HK-2 (cell line): Measurements from ENCODE around the gene POU3F2.

Source experiments
- DNase-seq: peaks from one replicate; pipeline ENCODE4 v3.0.0-alpha.2; 2018; ENCODE audit not compliant: unreplicated experiment

POU3F2 gene

DNA sequence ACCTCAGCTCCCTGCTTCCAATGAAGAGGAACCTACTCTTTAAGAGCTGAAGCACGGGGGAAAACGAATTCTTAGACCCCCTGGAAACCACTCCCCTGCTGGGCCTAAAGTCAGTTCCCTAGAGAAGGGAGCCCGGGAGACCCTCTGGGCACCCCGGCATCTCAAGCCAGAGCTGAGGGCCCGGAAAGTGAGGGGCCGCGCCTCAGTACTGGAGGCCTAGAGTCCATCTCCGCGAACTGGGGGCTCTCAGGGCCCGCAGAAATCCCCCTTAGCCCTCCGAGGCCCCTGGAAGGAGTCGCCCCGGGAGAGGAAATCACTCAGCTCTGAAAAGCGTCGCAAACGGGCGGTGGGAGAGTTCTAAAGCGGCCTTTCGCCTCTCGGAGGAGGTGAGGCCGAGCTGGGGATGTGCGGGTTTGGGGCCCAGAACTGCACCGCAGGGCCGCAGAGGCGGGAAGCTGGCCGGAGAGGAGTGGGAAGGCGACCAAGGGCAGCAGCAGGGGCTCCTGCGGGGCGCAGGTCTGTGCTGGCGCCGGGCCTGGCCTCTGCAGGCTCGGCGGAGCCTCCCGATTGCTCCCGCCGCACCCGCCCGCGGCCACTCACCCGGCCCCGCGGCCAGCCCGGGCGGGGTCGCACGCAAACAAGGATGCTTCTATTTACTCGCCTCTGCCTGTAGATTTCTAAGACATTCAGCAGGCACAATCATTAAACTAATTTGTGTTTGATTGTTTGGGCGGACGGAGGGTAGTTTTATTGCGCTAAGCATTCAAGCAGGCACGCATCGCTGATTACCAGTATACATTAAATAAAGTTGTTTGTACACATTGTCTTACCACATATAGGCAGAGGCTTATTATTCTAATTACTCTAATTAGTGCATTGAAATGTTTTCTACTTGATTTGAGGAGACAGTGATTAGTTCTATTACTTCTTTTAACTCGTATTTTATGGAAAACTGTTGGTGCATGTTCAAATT lies 9.2 kb downstream of the POU3F2 start:
- DNase-seq = no peak

DNA sequence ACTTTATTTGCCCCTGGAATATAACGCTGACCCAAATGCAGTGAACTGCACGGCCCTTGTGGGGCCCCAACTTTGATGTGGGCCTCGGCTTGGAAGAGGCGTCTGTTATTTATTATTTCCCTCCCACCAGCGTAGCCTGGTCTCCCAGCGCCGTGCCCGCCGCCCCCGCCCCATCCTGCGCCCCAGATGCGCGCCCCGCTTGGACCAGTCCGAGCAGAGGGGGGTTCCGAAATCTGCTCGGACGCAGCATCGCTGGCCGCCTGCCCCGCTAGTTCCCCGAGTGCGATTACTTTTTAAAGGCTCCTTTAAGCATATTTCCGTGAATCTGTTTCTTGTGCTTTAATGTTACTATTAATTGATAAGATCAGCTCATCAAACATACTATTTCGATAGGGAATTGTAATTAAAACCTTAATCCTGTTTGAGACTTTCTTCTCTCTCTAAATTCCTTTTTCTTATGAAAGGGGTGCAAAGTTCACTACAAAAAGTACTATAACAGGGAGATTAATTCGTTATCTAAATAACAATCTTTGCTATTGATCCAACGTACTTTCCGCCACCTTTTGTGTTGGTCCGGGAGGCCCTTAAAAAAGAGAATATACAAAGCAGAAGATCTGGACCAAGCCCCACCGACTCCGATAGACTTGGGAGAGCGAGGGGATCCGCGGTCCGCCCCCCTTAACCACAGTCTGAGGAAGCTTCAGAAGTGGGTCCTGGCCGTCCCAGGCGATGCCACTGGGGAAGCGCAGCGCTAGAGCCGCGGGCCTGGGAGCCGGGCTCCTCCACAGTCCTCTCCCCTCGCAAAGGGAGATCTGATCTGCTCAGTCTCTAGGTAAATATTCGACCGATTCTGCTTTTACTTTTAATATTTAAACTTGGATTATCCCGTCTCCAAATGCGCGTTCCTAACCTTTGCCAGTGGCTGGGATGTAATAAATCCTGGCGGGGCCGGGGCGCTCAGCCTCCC lies 10.2 kb downstream of the POU3F2 start:
- no peak for DNase-seq

DNA sequence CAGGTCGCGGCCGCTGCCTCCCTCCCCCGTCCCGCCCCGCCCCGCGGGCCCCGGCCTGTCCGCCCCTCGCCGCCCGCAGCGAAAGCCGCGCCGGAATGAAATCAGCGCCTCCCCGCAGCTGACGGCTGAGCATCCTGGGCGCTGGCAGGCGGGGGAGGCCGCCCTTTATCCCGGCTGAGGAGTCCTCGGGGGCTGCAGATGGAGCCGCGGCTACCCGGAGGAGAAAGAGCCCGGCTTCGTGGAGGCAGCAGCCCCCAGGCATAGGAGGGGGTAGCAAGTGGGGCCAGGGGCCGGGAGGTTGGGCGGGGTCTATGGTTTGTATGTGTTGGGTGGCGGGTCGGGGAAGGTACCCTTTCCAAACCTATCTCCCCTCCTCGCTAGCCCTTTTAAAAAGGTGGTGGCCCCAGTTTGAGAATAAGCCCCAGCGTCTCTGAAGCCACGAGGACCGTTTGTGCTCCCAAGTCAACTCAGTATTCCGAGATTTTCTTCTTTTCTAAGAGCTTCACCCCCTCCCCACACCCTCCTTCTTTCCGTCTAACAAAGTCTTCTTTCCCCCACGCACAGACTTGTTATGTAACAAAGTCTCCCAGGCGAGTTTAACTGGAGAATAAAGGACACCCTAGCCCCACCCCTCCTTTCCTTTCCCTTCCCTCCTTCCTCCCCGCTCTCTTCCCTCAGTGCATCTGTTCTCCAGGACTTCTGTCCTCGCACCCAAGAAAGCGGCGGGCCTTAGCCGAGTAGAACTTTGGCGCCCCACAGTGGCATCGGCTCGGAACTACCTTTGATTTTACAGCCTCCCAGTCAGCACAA lies 11.0 kb downstream of the POU3F2 start:
- peak; percentile 82 for DNase-seq

DNA sequence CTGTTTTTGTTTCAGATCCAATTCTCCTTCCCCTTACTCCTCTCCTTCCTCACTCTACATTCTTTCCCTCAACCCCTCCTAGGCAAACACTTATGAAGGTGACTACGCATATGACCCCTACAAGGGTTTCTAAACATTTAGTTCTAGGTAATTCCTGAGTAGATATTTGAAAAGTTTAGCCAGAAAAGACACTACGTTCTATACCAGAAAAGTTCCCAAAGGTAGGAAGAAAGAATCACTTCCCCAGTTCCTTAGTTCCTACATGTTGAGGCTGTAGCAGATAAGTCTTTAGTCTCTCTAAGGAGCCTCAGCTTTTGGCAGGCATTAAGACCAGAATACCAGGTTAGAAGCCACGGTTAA lies 11.6 kb downstream of the POU3F2 start:
- DNase-seq = no peak

DNA sequence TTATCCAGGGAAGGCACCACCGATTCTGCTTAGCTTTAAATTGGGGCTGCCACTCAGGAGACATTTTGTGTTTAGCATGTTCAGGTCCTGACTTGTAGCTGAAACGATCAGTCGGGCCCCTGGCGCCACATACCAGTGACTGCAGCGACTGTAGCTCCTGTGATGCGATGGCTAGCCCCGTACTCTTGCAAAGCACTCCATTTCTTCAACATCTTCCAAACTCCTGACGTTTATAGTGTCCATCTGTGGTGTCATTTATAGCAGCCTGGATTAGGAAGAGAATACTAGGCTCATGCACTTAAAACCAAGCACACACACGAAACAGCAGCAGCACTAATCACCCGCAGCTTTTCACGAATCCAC lies 13.0 kb downstream of the POU3F2 start:
- DNase-seq = no peak

DNA sequence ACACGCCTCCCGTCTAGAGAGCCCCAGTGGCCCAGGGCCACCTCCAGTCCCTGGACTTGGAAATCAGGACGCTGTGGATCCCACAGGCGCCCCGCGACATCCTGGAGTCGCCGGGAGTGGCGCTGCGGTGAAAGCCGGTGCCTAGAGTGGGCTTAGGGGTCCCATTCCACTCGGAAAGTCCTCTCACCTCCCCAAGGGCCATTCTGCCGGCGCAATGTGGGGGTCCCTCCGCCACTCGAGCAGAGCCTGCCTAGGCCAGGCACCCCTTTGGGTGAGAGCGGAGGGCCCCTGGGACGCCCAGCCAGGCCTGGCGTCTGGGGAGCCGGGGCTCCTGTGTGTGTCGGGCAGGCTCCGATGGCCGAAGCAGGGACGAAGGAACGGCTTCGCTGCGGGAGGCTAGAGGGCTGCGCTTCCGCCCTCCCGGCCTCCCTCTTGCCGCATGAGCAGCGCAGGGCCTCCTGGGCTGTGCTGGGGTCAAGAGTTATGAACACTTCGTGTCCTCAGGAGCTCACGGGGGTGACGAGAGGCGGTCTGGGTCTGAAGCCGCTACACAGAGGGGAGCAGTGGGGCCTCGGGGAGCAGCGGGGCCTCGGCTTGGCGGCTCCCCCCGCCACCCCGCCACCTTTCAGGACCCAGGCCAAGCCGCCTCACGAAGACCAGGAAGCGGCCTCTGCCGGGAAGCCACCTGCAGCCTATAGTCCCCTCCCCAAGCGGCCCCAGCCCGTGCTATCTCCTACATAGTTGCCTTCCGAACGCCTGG lies 13.6 kb downstream of the POU3F2 start:
- DNase-seq = no peak

DNA sequence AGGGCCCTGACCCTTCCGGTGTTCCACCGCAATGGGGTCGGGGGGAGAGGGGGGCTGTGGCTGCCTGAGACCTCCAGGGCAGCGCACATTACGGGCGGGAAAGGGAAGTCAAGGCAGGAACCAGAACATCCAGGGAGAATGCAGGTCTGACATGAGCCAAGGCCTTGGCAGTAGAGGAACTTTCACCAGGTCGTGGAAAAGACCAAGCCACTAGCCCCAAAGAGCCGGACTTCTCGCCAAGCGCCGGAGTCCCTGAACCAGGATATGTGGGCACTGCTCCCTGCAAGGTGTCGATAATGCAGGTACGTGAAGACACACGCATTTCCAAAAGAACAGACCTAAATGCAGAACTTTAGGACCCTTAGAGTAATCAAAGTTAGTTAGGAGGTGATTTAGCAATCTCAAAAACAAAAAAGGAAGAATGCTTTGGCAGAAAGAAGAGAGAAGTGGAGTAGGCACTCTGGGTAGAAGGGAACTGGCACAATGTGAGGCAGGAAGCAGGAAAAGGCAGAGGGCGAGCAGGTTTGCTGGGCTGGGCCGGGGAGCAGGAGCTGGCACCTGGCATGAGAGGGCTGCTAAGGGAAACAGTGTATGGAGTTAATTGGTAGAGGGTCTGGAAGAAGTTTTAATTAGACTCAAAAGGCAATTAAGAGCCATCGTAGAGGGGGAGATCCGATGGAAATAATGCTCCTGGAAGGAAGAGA lies 14.3 kb downstream of the POU3F2 start:
- no peak for DNase-seq

DNA sequence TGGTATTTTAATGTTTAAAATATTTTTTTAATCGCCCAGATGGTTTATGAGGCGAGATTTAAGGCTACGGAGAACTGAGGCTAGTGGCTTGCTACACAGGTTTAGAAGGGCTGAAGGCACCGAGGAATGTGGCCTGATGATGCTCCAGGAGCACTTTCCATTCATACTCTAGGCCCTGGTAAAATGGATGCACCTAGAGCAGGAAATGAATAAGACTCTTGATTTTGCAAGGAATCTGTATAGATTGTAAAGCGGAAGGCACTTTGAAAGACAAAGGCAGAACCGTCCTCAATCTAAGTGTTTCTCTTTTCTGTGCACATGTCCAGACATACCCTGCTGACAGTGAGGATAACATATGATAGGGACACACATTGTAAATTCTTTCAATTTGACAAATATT lies 30.1 kb downstream of the POU3F2 start:
- no peak for DNase-seq

DNA sequence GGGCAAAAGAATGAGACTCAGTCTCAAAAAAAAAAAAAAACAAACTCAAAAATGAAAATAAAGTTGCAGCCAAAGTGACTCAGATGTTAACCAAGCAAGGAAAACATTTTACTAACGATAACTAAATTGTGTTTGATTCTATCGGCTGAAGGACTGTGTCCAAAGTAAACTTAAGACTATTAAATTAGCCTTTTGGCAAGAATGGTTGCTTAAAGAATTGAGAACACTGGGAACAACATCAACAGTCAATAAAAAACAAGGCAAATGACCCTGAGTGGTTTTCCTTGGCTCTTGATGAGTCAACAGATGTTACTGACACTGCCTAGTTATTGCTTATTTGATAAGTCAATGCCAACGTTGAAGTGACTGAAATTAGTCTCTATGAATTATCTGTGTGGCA lies 36.7 kb downstream of the POU3F2 start:
- no peak for DNase-seq

DNA sequence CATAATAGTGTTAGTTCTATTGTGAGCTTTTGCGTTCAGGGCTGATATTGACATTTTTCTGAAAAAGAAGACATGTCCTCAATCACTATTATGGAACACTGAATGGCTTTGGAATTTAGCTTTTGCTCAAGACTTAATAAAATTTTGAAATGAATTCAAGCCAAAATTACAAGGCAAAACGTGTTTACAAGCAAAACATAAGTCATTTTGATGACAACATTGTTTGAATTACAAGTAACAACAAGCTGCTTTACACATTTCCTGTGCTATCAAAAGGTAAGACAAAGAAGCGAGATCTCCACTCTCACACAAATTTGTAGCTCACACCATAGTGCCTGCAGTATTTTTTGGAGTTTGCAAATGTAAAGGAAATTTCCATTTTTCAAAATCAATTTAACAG lies 37.4 kb downstream of the POU3F2 start:
- no peak for DNase-seq

DNA sequence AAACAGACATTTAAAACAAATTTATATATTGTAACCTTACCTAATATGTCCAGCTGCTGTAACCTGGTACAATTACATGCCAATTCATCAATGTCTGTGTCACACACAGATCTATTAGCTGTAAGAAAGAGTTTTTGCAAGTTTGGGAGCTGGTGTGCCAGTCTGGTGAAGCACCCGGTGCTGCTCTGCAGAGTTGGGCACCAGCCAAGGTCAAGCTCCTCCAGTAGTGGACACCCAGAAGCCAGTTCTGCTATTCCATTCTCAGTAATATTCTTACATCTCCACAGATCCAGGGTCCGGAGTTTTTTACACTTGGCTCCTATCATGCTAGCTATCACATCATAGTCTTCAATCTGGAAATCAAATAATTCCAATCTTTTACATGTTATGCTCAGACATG lies 41.0 kb downstream of the POU3F2 start:
- no peak for DNase-seq

DNA sequence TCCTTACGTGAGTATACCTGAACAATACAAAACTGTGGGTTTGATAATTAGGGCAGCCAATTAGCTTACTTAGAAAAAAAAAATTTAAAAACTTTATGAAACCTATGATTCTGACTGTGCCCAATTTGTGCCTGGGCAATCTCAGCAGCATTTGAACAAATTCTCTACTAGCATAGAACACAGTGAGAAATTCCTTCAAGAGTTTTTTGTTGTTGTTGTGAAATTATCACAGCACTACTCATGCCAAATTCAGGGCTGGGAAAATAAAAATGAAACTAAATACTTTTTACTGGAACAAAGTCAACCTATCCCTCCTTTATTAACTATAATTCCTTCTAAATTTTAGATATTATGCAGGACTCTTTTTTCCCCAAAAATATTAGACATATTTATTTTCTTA lies 42.9 kb downstream of the POU3F2 start:
- DNase-seq = no peak

DNA sequence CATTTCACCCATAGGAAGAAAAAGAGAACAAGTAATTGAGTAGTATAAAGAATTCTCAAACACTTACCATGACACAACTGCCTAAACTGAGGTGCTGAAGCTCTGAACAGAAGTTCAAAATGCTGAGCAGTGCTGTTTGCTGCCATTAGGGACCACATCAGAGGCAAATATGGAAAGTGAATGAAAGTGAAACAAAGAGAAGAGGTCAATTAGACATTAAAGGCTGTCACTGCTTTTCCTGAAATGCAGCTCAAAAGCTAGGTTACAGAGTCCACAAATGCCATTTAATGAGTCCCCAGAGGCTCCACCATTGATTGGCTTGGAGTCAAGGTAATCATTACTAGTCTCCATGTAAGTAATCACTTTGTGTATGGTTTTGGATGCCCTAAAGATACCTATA lies 46.1 kb downstream of the POU3F2 start:
- DNase-seq = no peak

DNA sequence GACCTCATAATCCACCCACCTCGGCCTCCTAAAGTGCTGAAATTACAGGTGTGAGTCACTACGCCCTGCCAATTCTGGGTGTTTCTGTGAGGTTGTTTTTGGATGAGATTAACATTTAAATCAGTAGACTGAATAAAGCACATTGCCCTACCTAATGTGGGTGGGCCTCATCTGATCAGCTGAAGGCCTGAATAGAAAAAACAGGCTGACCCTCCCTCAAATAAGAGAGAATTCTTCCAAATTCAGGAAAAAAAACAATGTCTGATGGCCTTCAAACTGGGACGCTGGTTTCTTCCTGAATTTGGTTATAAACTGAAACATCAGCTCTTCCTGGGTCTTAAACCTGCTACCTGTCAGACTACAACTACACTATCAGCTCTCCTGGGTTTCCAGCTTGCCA lies 51.0 kb downstream of the POU3F2 start:
- DNase-seq = no peak

DNA sequence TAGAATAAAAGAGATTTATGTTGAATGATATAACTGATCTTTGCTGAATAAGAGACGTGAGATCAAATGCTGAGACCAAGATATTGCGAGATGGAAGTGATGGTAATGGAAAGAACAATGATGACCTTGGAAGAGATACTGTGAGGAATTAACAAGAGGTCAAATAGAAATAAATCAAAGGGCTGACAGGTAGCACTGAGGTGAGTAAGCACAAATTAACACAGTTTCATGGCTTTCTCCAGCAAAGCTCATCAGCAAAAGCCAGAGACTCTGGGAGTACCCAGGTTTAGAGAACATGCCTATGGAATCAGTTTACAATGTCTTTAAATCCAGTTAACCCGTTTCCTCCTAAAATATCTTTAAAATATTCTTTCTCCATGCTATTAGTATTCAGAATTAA lies 53.3 kb downstream of the POU3F2 start:
- DNase-seq = no peak
